WTC11 (cell line): ENCODE data around the gene MUC4. TPM values are rescaled to one million over a fixed set of nuclear protein-coding genes. Genes with fewer than 3 reads are reported as not detected.
A peak's percentile ranks its signal among the peaks of the same experiment; 100 is the strongest.

ENCODE experiments used
- ATAC-seq: fragments of 200-7000 bp; cut with Tn5 transposase; 2 replicates; pipeline ENCODE4 v1.10.0; 2021; ENCODE audit warnings: mild to moderate bottlenecking, moderate library complexity
- CTCF ChIA-PET: fragments of 300-600 bp; sonication (Branson Sonifier 250); formaldehyde crosslinking; loops from one replicate; lab custom pipeline; 2021; ENCODE audit warnings: antibody characterized with exemption; lab: Charles Lee
- POLR2A ChIA-PET: fragments of 350-600 bp; sonication (Branson Sonifier 250); formaldehyde crosslinking; loops from one replicate; lab custom pipeline; 2021; ENCODE audit warnings: antibody characterized with exemption; lab: Charles Lee
- DNase-seq: peaks from one replicate; pipeline ENCODE4 v3.0.0; 2021; ENCODE audit warnings: low spot score
- H3K27ac Mint-ChIP-seq: 2 replicates; pipeline ENCODE4 v1.8.0; 2021; ENCODE audit warnings: mixed read lengths
- H3K27me3 Mint-ChIP-seq: 2 replicates; pipeline ENCODE4 v1.8.0; 2021; ENCODE audit warnings: low read depth, mild to moderate bottlenecking, moderate library complexity, mixed read lengths
- H3K36me3 Mint-ChIP-seq: 2 replicates; pipeline ENCODE4 v1.8.0; 2021; ENCODE audit warnings: mixed read lengths
- H3K4me1 Mint-ChIP-seq: 2 replicates; pipeline ENCODE4 v1.8.0; 2022; ENCODE audit warnings: mixed read lengths
- H3K4me3 Mint-ChIP-seq: 2 replicates; pipeline ENCODE4 v1.8.0; 2021; ENCODE audit warnings: mild to moderate bottlenecking, moderate library complexity, mixed read lengths
- H3K9me3 Mint-ChIP-seq: 2 replicates; pipeline ENCODE4 v1.8.0; 2021; ENCODE audit warnings: mixed read lengths
- ATF1 ChIP-seq: sonication (generic); formaldehyde crosslinking; IDR thresholded peaks from 2 replicates; pipeline ENCODE4 v1.8.1; 2023; ENCODE audit warnings: mild to moderate bottlenecking, moderate library complexity, missing genetic modification reagents
- MLX ChIP-seq: sonication (generic); formaldehyde crosslinking; IDR thresholded peaks from 2 replicates; pipeline ENCODE4 v1.8.1; 2023; ENCODE audit warnings: mild to moderate bottlenecking, missing genetic modification reagents, moderate library complexity
- RELA ChIP-seq: sonication (generic); formaldehyde crosslinking; IDR thresholded peaks from 2 replicates; pipeline ENCODE4 v1.8.1; 2022; ENCODE audit warnings: missing genetic modification reagents, mild to moderate bottlenecking, borderline replicate concordance
- ZNF138 ChIP-seq: sonication (generic); formaldehyde crosslinking; conservative IDR thresholded peaks from 2 replicates; pipeline ENCODE4 v1.8.1; 2022; ENCODE audit warnings: mild to moderate bottlenecking, moderate library complexity, missing genetic modification reagents
- ZNF219 ChIP-seq: sonication (generic); formaldehyde crosslinking; IDR thresholded peaks from 2 replicates; pipeline ENCODE4 v1.8.0; 2023; ENCODE audit warnings: missing genetic modification reagents, mild to moderate bottlenecking, borderline replicate concordance
- ZNF423 ChIP-seq: fragments of 250-450 bp; sonication (Bioruptor Pico); IDR thresholded peaks from 2 replicates; pipeline ENCODE4 v2.1.2; 2022; ENCODE audit warnings: mild to moderate bottlenecking, moderate library complexity
- ZNF512 ChIP-seq: sonication (generic); formaldehyde crosslinking; IDR thresholded peaks from 2 replicates; pipeline ENCODE4 v1.8.1; 2022; ENCODE audit warnings: missing genetic modification reagents, borderline replicate concordance
- ZNF532 ChIP-seq: fragments of 250-450 bp; sonication (Bioruptor Pico); IDR thresholded peaks from 2 replicates; pipeline ENCODE4 v1.9.0; 2021; ENCODE audit warnings: mild to moderate bottlenecking, borderline replicate concordance
- total RNA-seq: library from RNA; stranded (reverse); gene quantifications from 3 replicates; pipeline ENCODE4 v1.2.3, GENCODE V29; 2021

MUC4 gene
- total RNA-seq, 1 experiment from 2014 or later, result 2.1 TPM

- TF ChIP-seq ZNF138 (CRISPR knock-in tag), result no peak
- peak; percentile 76 for TF ChIP-seq ZNF423 (CRISPR knock-in tag)
- TF ChIP-seq ATF1 (CRISPR knock-in tag), result no peak
- TF ChIP-seq, all 79 proteins: peak for 1
- Mint-ChIP-seq H3K27me3 (no peaks in the 10 kb centered on the region), H3K4me3 (no peak overlapping the region), H3K36me3 (no peaks in the 10 kb centered on the region), H3K4me1 (peaks cover 25% of the 10 kb centered on the region), H3K27ac (no peak overlapping the region; the same call in 1 of the 2 replicates), H3K9me3 (no peaks in the 10 kb centered on the region)
- DNase-seq (no peak), ATAC-seq (no peak)
- ChIA-PET POLR2A (no interaction called here), CTCF (interaction anchor here (1.3 to 4.5 kb wide), 2 partner anchors 36 to 81 kb away, joined by 6 to 20 read pairs; no protein-coding TSS in a partner anchor)
These were observed 2.3 kb upstream of the MUC4 start for GRCh38 chr3:195813916-195814640.

- H3K27ac Mint-ChIP-seq, result no peak overlapping the region
- no peak for ATAC-seq
- POLR2A ChIA-PET, result no interaction called here
These were observed 637 bp upstream of the MUC4 start for GRCh38 chr3:195812366-195812765.

More at GRCh38 chr3:195812366-195812765, 637 bp upstream of the MUC4 start:
- CTCF ChIA-PET, result interaction anchor here (4.5 kb wide), 1 partner anchor 38 kb away, joined by 20 read pairs; no protein-coding TSS in a partner anchor
- DNase-seq, result no peak
- TF ChIP-seq ZNF532 (CRISPR knock-in tag) (no peak), ZNF219 (CRISPR knock-in tag) (no peak), MLX (CRISPR knock-in tag) (no peak), RELA (no peak), ZNF512 (CRISPR knock-in tag) (no peak)
- H3K36me3 Mint-ChIP-seq, result no peaks in the 10 kb centered on the region
- no peaks in the 10 kb centered on the region for H3K9me3 Mint-ChIP-seq
- H3K27me3 Mint-ChIP-seq, result no peaks in the 10 kb centered on the region
- peaks cover 36% of the 10 kb centered on the region for H3K4me1 Mint-ChIP-seq
- no peak overlapping the region for H3K4me3 Mint-ChIP-seq
